Stimulated activated CD4-positive, alpha-beta T cell treated with anti-CD3 and anti-CD28 coated beads, Interleukin-12 subunit alpha, Interleukin-12 subunit beta, amount 100 ng/mL, for 4 hours (primary cell): Measurements from ENCODE around the gene EMC1.
"Not testable (repeated sequence)": the region's sequence is repeated elsewhere in the genome, so short reads cannot be mapped to it uniquely, and the experiment has no call there.

Experiments used
- DNase-seq: peaks from one replicate; pipeline ENCODE4 v3.0.0-alpha.2; 2020

Gene EMC1

GRCh38 chr1:19260211-19261138 lies 9.2 kb upstream of the EMC1 start:
- DNase-seq: no peak

GRCh38 chr1:19258353-19258752 lies 7.0 kb upstream of the EMC1 start:
- no peak for DNase-seq

- DNase-seq: no peak
Observed at GRCh38 chr1:19257178-19257914, 6.0 kb upstream of the EMC1 start.

GRCh38 chr1:19256301-19256700 lies 5.0 kb upstream of the EMC1 start:
- DNase-seq: not testable (repeated sequence)

- no peak for DNase-seq
Observed at GRCh38 chr1:19255288-19255687, 4.0 kb upstream of the EMC1 start.

GRCh38 chr1:19254416-19254815 lies 3.1 kb upstream of the EMC1 start:
- no peak for DNase-seq

- DNase-seq: no peak
Observed at GRCh38 chr1:19250629-19251304, 557 bp downstream of the EMC1 start.

DNA sequence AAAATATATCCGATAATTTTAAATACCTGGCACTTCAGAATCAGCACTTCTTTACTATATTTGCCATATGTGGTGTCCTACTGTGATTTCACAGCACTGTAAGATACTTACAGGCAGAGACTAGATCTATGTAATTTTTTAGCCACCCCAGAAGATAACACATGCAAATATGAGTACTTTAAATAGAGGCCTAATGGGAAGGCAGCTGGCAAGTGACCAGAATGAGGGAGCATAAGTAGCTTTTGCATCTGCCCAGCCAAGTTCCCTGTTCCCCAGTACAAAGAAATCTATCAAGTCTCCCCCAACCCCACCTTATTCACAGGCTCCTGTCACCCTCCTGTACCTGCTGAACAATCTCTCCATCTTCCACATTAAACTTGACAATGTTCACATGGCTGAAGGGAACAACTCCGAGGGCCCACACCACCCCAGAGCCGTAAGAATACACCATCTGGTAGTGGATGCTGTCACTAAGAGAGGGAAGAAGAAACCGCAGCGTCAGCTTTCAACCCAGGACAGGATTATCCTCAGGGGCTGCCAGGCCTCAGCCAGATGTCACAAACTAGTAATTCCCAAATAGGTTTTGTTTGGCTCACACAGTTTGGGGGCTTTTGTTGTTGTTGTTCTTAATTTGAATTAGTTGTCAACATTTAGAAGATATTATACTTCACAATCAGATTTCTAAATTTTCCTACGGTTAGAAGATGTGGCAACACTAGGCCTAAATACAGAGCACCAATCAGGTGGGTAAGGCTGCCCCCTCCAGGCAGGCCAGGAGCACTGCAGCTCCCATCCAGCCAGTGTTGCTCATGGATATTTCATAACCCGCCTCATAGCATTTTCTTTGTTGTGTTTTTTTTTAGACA lies 10.4 kb downstream of the EMC1 start:
- DNase-seq: peak; percentile 65

DNA sequence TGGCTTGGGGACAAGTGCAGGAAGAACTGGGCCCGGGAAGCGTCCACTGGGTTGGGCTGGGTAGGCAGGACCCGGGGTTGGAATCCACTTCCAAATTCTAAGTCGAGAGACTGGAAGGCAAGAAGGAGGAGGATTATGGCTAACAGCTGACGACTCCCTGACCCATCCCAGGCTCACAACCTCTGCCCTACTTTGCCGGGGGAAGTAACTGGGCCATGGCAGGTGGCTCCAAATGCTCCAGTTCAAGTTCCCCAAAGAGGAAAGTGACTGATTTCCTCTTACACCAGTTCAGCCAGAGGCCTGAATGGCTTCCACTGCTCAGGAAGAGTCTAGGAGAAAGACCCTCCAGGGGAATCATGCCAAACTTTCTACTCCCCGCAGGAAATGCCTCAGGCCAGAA lies 11.4 kb downstream of the EMC1 start:
- no peak for DNase-seq

DNA sequence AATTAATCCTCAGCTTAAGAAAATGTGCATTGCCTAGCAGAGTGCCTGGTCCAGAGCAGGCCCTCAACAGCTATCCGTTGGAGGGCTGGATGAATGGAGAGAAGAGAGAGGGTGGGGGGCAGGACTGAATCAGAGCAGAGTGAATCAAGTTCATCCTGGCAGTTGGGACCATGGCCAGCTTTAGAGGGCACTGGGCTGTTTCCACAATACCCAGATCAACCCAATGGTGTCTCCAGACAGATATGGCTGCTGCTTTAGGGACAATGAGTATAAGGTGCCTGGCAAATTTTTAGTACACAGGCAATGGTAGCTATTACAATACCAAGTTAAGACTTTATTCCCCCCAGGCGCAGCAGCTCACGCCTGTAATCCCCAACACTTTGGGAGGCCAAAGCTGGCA lies 17.1 kb downstream of the EMC1 start:
- DNase-seq: no peak

GRCh38 chr1:19232524-19232846 lies 18.8 kb downstream of the EMC1 start:
- DNase-seq: no peak

- not testable (repeated sequence) for DNase-seq
Observed at GRCh38 chr1:19231736-19232523, 19.4 kb downstream of the EMC1 start.

- no peak for DNase-seq
Observed at GRCh38 chr1:19229828-19230325, 21.4 kb downstream of the EMC1 start.

GRCh38 chr1:19229229-19229628 lies 22.1 kb downstream of the EMC1 start:
- no peak for DNase-seq

DNA sequence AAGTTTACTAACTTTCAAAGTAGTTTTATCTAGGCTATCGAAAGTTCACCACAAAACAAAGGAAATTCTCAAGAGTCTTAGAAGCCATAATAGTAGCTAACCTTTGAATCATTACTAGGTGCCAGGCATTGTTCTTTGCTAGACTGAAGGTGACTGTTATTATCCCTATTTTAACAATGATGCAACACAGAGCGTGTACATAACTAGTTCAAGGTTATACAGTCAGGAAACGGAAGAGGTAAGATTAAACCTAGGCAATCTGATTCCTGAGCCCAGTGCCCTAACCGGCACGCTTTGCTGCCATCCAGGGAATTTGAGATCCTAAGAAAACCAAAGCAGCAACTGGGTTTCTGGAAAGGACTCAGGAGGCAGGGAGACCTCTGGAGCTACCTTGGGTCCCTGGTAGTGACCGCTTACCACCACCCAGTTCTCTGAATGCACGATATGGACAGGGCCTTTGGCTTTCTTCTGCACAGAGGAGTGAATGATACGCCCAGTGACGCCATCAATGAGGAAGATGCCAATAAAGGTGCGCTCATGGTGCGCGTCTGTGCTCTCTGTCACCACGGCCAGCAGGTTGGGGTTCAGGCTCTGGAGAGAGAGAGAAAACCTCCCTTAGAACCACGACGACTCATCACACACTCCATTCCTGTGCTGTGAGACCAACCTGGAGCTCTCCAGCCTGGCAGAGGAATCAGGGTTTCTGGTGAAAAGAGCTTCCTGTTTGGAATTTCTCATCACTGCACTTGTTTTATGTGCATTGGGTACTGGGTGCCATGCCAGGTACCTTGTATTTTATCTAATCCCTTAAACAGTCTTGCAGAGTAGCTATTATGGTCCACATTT lies 28.1 kb downstream of the EMC1 start:
- DNase-seq: no peak

- no peak for DNase-seq
Observed at GRCh38 chr1:19222573-19222972, 28.8 kb downstream of the EMC1 start.

GRCh38 chr1:19220991-19221390 lies 30.3 kb downstream of the EMC1 start:
- no peak for DNase-seq

- no peak for DNase-seq
Observed at GRCh38 chr1:19220080-19220846, 31.1 kb downstream of the EMC1 start.

- DNase-seq: no peak
Observed at GRCh38 chr1:19219451-19219850, 31.9 kb downstream of the EMC1 start.

GRCh38 chr1:19216585-19216984 lies 34.7 kb downstream of the EMC1 start:
- DNase-seq: not testable (repeated sequence)
